NCI-H1436 treated with DMSO at 0.1 percent for 48 hours (cell line): ENCODE measurements around the gene RSPO3.

Source experiments
- DNase-seq: peaks from one replicate; lab custom pipeline; 2025; lab: John Stamatoyannopoulos, UW

Gene RSPO3

GRCh38 chr6:127111526-127111925 lies 6.9 kb upstream of the RSPO3 start:
- DNase-seq: no peak

GRCh38 chr6:127114214-127114760 lies 4.2 kb upstream of the RSPO3 start:
- no peak for DNase-seq

- DNase-seq: no peak
These were observed 3.3 kb upstream of the RSPO3 start for GRCh38 chr6:127115084-127115655.

- DNase-seq: no peak
These were observed 2.7 kb upstream of the RSPO3 start for GRCh38 chr6:127115746-127116145.

- no peak for DNase-seq
These were observed 533 bp upstream of the RSPO3 start for GRCh38 chr6:127117979-127118297.

GRCh38 chr6:127119102-127120022 lies 891 bp downstream of the RSPO3 start:
- DNase-seq: no peak

GRCh38 chr6:127120023-127120786 lies 1.7 kb downstream of the RSPO3 start:
- no peak for DNase-seq

GRCh38 chr6:127120787-127121636 lies 2.5 kb downstream of the RSPO3 start:
- DNase-seq: no peak

GRCh38 chr6:127121637-127121960 lies 3.1 kb downstream of the RSPO3 start:
- no peak for DNase-seq

- no peak for DNase-seq
These were observed 5.7 kb downstream of the RSPO3 start for GRCh38 chr6:127124172-127124571.

GRCh38 chr6:127124680-127125079 lies 6.2 kb downstream of the RSPO3 start:
- no peak for DNase-seq

- DNase-seq: no peak
These were observed 9.6 kb downstream of the RSPO3 start for GRCh38 chr6:127128066-127128465.

- DNase-seq: no peak
These were observed 10.8 kb downstream of the RSPO3 start for GRCh38 chr6:127129251-127129650.

GRCh38 chr6:127131275-127131674 lies 12.8 kb downstream of the RSPO3 start:
- DNase-seq: no peak

- no peak for DNase-seq
These were observed 13.4 kb downstream of the RSPO3 start for GRCh38 chr6:127131772-127132376.

GRCh38 chr6:127134136-127134535 lies 15.7 kb downstream of the RSPO3 start:
- no peak for DNase-seq

- DNase-seq: no peak
These were observed 18.3 kb downstream of the RSPO3 start for GRCh38 chr6:127136786-127137185.

- no peak for DNase-seq
These were observed 28.5 kb downstream of the RSPO3 start for GRCh38 chr6:127146932-127147331.

- DNase-seq: no peak
These were observed 29.1 kb downstream of the RSPO3 start for GRCh38 chr6:127147534-127147933.

GRCh38 chr6:127148511-127148910 lies 30.0 kb downstream of the RSPO3 start:
- no peak for DNase-seq

GRCh38 chr6:127154509-127154908 lies 36.0 kb downstream of the RSPO3 start:
- DNase-seq: no peak
